Measurements from ENCODE around the gene SSTR3. TPM values are rescaled to one million over a fixed set of nuclear protein-coding genes. Genes with fewer than 3 reads are reported as not detected.

Gene SSTR3
- total and polyA plus RNA-seq, 5 donors = not detected

GRCh38 chr22:37225481-37225880 lies 13.2 kb upstream of the SSTR3 start:
- Histone ChIP-seq H3K27ac (ENCODE audit: low read length) (no peak overlapping the region), H3K4me1 (ENCODE audit: control insufficient read depth, insufficient read depth, low read length) (no peaks in the 10 kb centered on the region), H3K4me3 (ENCODE audit: low read length) (no peak overlapping the region), H3K9me3 (ENCODE audit: control insufficient read depth, low read length) (no peaks in the 10 kb centered on the region), H3K27me3 (ENCODE audit: control insufficient read depth, insufficient read depth) (no peaks in the 10 kb centered on the region)
- WGBS = 68% methylated on average over 8 of the region's 8 CpGs
- intact Hi-C loops (cut with DNase I) = no loop called here
- ATAC-seq (no peak), DNase-seq (peak in 1 of 3 donors; percentile 28)

- H3K4me3 ChIP-seq (ENCODE audit: low read length) = no peak overlapping the region
- peak in 1 of 3 donors; percentile 13 for DNase-seq
- 57% methylated on average over 8 of the region's 8 CpGs for WGBS
- intact Hi-C loops (cut with DNase I) = no loop called here
- no peak overlapping the region for H3K27ac ChIP-seq (ENCODE audit: low read length)
- H3K27me3 ChIP-seq (ENCODE audit: control insufficient read depth, insufficient read depth) = no peaks in the 10 kb centered on the region
- H3K9me3 ChIP-seq (ENCODE audit: control insufficient read depth, low read length) = no peaks in the 10 kb centered on the region
- H3K4me1 ChIP-seq (ENCODE audit: control insufficient read depth, insufficient read depth, low read length) = no peaks in the 10 kb centered on the region
- no peak for ATAC-seq
These were observed 12.6 kb upstream of the SSTR3 start for GRCh38 chr22:37224757-37225420.

- H3K4me3 ChIP-seq (ENCODE audit: low read length) = no peak overlapping the region
- 69% methylated on average over 3 of the region's 3 CpGs for WGBS
- ATAC-seq (no peak), DNase-seq (peak in 1 of 3 donors; percentile 13)
- intact Hi-C loops (cut with DNase I) = no loop called here
- no peaks in the 10 kb centered on the region for H3K4me1 ChIP-seq (ENCODE audit: control insufficient read depth, insufficient read depth, low read length)
- no peaks in the 10 kb centered on the region for H3K27me3 ChIP-seq (ENCODE audit: control insufficient read depth, insufficient read depth)
- H3K27ac ChIP-seq (ENCODE audit: low read length) = no peak overlapping the region
- no peaks in the 10 kb centered on the region for H3K9me3 ChIP-seq (ENCODE audit: control insufficient read depth, low read length)
These were observed 11.8 kb upstream of the SSTR3 start for GRCh38 chr22:37223965-37224551.

GRCh38 chr22:37222440-37222971 lies 10.2 kb upstream of the SSTR3 start:
- no peaks in the 10 kb centered on the region for H3K4me1 ChIP-seq (ENCODE audit: control insufficient read depth, insufficient read depth, low read length)

GRCh38 chr22:37221424-37222333 lies 9.4 kb upstream of the SSTR3 start:
- DNase-seq (peak in 1 of 3 donors; percentile 16), ATAC-seq (no peak)
- intact Hi-C loops (cut with DNase I) = no loop called here
- WGBS = 89% methylated on average over 10 of the region's 10 CpGs
- no peak overlapping the region for H3K27ac ChIP-seq (ENCODE audit: low read length)
- H3K4me1 ChIP-seq (ENCODE audit: control insufficient read depth, insufficient read depth, low read length) = no peaks in the 10 kb centered on the region
- no peaks in the 10 kb centered on the region for H3K9me3 ChIP-seq (ENCODE audit: control insufficient read depth, low read length)
- H3K27me3 ChIP-seq (ENCODE audit: control insufficient read depth, insufficient read depth) = no peaks in the 10 kb centered on the region
- H3K4me3 ChIP-seq (ENCODE audit: low read length) = no peak overlapping the region

More at GRCh38 chr22:37222440-37222971, 10.2 kb upstream of the SSTR3 start:
- no peaks in the 10 kb centered on the region for H3K9me3 ChIP-seq (ENCODE audit: control insufficient read depth, low read length)
- no peaks in the 10 kb centered on the region for H3K27me3 ChIP-seq (ENCODE audit: control insufficient read depth, insufficient read depth)
- no peak overlapping the region for H3K27ac ChIP-seq (ENCODE audit: low read length)
- intact Hi-C loops (cut with DNase I) = no loop called here
- WGBS = 79% methylated on average over 8 of the region's 8 CpGs
- no peak for ATAC-seq
- peak in 1 of 3 donors; percentile 27 for DNase-seq
- H3K4me3 ChIP-seq (ENCODE audit: low read length) = no peak overlapping the region

GRCh38 chr22:37220543-37220981 lies 8.3 kb upstream of the SSTR3 start:
- no peak for DNase-seq
- Histone ChIP-seq H3K9me3 (ENCODE audit: control insufficient read depth, low read length) (no peaks in the 10 kb centered on the region), H3K4me1 (ENCODE audit: control insufficient read depth, insufficient read depth, low read length) (no peaks in the 10 kb centered on the region), H3K27me3 (ENCODE audit: control insufficient read depth, insufficient read depth) (no peaks in the 10 kb centered on the region), H3K4me3 (ENCODE audit: low read length) (no peak overlapping the region), H3K27ac (ENCODE audit: low read length) (no peak overlapping the region)
- WGBS = 35% methylated on average over 4 of the region's 4 CpGs
- no peak for ATAC-seq
- intact Hi-C loops (cut with DNase I) = no loop called here

- peak in 1 of 3 donors; percentile 16 for DNase-seq
- 87% methylated on average over 6 of the region's 6 CpGs for WGBS
- no peaks in the 10 kb centered on the region for H3K4me1 ChIP-seq (ENCODE audit: control insufficient read depth, insufficient read depth, low read length)
- no peak overlapping the region for H3K4me3 ChIP-seq (ENCODE audit: low read length)
- intact Hi-C loops (cut with DNase I) = no loop called here
- ATAC-seq = no peak
- H3K9me3 ChIP-seq (ENCODE audit: control insufficient read depth, low read length) = no peaks in the 10 kb centered on the region
- no peaks in the 10 kb centered on the region for H3K27me3 ChIP-seq (ENCODE audit: control insufficient read depth, insufficient read depth)
- H3K27ac ChIP-seq (ENCODE audit: low read length) = no peak overlapping the region
These were observed 7.3 kb upstream of the SSTR3 start for GRCh38 chr22:37219533-37219932.

GRCh38 chr22:37218771-37219411 lies 6.6 kb upstream of the SSTR3 start:
- no peak overlapping the region for H3K4me3 ChIP-seq (ENCODE audit: low read length)
- ATAC-seq = no peak
- intact Hi-C loops (cut with DNase I) = no loop called here
- no peak overlapping the region for H3K27ac ChIP-seq (ENCODE audit: low read length)
- H3K9me3 ChIP-seq (ENCODE audit: control insufficient read depth, low read length) = no peaks in the 10 kb centered on the region
- 41% methylated on average over 7 of the region's 7 CpGs for WGBS
- H3K4me1 ChIP-seq (ENCODE audit: control insufficient read depth, insufficient read depth, low read length) = no peaks in the 10 kb centered on the region
- DNase-seq = peak in 1 of 3 donors; percentile 23
- no peaks in the 10 kb centered on the region for H3K27me3 ChIP-seq (ENCODE audit: control insufficient read depth, insufficient read depth)

GRCh38 chr22:37218399-37218770 lies 6.1 kb upstream of the SSTR3 start:
- intact Hi-C loops (cut with DNase I) = no loop called here
- WGBS = 82% methylated on average over 6 of the region's 6 CpGs
- DNase-seq (peak in 1 of 3 donors; percentile 11), ATAC-seq (no peak)
- H3K9me3 ChIP-seq (ENCODE audit: control insufficient read depth, low read length) = no peaks in the 10 kb centered on the region
- H3K4me1 ChIP-seq (ENCODE audit: control insufficient read depth, insufficient read depth, low read length) = no peaks in the 10 kb centered on the region
- no peaks in the 10 kb centered on the region for H3K27me3 ChIP-seq (ENCODE audit: control insufficient read depth, insufficient read depth)
- no peak overlapping the region for H3K4me3 ChIP-seq (ENCODE audit: low read length)
- H3K27ac ChIP-seq (ENCODE audit: low read length) = no peak overlapping the region

- Histone ChIP-seq H3K9me3 (ENCODE audit: control insufficient read depth, low read length) (no peaks in the 10 kb centered on the region), H3K4me3 (ENCODE audit: low read length) (no peak overlapping the region), H3K4me1 (ENCODE audit: control insufficient read depth, insufficient read depth, low read length) (no peaks in the 10 kb centered on the region), H3K27me3 (ENCODE audit: control insufficient read depth, insufficient read depth) (no peaks in the 10 kb centered on the region), H3K27ac (ENCODE audit: low read length) (no peak overlapping the region)
- 86% methylated on average over 9 of the region's 9 CpGs for WGBS
- intact Hi-C loops (cut with DNase I) = no loop called here
- DNase-seq (no peak), ATAC-seq (no peak)
These were observed 3.6 kb upstream of the SSTR3 start for GRCh38 chr22:37215890-37216289.
